Measurements from ENCODE around the gene TERB2. TPM values are rescaled to one million over a fixed set of nuclear protein-coding genes. Genes with fewer than 3 reads are reported as not detected.

TERB2 gene, protein sequence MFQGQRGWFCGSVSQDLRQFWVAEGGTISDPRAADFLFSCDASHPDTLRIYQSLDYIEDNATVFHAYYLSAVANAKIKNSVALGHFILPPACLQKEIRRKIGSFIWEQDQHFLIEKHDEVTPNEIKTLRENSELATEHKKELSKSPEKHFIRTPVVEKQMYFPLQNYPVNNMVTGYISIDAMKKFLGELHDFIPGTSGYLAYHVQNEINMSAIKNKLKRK
- total RNA-seq (2022; extraction: Qiagen RNA extraction) = not detected in 5 replicates

DNA sequence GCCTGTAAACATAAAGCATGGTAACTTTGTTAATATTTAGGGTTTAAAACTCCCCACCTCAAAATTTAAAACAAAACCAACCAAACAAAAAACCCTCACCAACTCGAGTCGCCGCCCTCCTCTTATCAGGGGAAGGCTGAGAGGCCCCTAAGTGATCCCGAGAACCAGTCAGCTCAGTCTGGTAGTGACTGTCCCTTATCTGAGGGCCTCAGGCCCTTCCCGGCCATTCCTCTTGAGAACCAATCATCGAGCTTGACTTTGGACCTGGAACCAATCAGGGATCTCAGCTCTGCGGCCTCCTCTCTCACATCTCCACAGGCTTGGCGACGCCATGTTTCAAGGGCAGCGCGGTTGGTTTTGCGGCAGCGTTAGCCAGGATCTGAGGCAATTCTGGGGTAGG lies at the start of gene TERB2:
TSS of gene TERB2 (plus strand) at position 300 of the 400 bp plus-strand sequence. CDS start at position 332, 32 bp downstream.

DNA sequence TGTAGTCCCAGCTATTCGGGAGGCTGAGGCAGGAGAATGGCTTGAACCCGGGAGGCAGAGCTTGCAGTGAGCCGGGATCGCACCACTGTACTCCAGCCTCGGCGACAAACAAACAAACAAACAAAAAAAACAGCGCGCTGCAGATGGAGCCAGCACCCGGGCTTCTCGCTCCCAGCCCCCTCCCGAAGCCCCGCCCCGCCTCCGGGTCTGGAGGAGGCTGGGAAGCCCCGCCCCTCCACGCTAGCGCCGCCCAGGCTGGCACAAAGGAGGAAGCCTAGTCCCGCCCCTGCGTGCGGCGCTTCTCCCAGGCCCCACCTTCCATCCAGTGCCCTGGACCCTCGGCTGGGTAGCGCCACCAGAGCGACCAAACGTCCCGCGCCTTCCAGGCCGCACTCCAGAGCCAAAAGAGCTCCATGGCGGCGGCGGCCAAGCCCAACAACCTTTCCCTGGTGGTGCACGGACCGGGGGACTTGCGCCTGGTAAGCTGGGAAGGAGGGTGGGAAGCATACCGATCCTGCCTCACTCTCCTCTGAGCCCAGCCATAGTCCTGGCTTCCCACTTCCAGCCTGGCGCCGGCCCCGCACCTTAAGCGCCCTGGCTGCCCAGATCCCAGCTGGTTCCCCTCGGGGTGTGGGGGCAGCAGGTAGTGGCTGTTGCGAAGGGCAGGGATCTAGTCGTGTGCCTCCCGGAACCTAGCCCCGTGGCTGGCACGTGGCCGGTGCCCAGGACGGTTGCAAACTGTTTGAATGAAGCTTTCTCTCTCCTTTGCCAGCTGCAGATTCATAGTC lies 66.6 kb downstream of the TERB2 start, which contains the start of gene SORD:
TSS of gene SORD (plus strand) at position 325 of the 788 bp plus-strand sequence. CDS start at position 414, 89 bp downstream.

Other genes starting within 250 kb of the TERB2 start
- 0.11 to 0.23 TPM (median 0.17 TPM) in 4 of 5 replicates, not detected in the other for gene PATL2, start 245.4 kb upstream of the TERB2 start, total RNA-seq (2022; extraction: Qiagen RNA extraction)
- gene B2M, start 245.2 kb upstream of the TERB2 start, total RNA-seq (2022; extraction: Qiagen RNA extraction) = 414 to 472 TPM (median 429 TPM) in 5 replicates
- gene TRIM69, start 220.2 kb upstream of the TERB2 start, total RNA-seq (2022; extraction: Qiagen RNA extraction) = 4.2 to 7.3 TPM (median 5.6 TPM) in 5 replicates
- gene SORD, start 66.5 kb downstream of the TERB2 start, total RNA-seq (2022; extraction: Qiagen RNA extraction) = 29.6 to 37.1 TPM (median 32.8 TPM) in 5 replicates
- gene DUOX2, start 157.5 kb downstream of the TERB2 start, total RNA-seq (2022; extraction: Qiagen RNA extraction) = 0.02 to 0.06 TPM (median 0.03 TPM) in 5 replicates
- gene DUOXA2, start 157.6 kb downstream of the TERB2 start, total RNA-seq (2022; extraction: Qiagen RNA extraction) = not detected in 5 replicates
- gene DUOXA1, start 173.2 kb downstream of the TERB2 start, total RNA-seq (2022; extraction: Qiagen RNA extraction) = 0.07 to 0.18 TPM (median 0.08 TPM) in 5 replicates
- 0.02 to 0.10 TPM in 2 of 5 replicates, not detected in the others for gene DUOX1, start 173.3 kb downstream of the TERB2 start, total RNA-seq (2022; extraction: Qiagen RNA extraction)
- 0.36 to 0.88 TPM (median 0.44 TPM) in 5 replicates for gene SHF, start 231.3 kb downstream of the TERB2 start, total RNA-seq (2022; extraction: Qiagen RNA extraction)